GM19455 (cell line): ENCODE results near the gene NUDT3.
"Not testable (repeated sequence)": the region's sequence is repeated elsewhere in the genome, so short reads cannot be mapped to it uniquely, and the experiment has no call there.

Source experiments
- ATAC-seq: cut with Tn5 transposase; IDR thresholded peaks from one replicate; pipeline ENCODE4 v1.9.1; 2021; ENCODE audit not compliant: unreplicated experiment

The NUDT3 gene

DNA sequence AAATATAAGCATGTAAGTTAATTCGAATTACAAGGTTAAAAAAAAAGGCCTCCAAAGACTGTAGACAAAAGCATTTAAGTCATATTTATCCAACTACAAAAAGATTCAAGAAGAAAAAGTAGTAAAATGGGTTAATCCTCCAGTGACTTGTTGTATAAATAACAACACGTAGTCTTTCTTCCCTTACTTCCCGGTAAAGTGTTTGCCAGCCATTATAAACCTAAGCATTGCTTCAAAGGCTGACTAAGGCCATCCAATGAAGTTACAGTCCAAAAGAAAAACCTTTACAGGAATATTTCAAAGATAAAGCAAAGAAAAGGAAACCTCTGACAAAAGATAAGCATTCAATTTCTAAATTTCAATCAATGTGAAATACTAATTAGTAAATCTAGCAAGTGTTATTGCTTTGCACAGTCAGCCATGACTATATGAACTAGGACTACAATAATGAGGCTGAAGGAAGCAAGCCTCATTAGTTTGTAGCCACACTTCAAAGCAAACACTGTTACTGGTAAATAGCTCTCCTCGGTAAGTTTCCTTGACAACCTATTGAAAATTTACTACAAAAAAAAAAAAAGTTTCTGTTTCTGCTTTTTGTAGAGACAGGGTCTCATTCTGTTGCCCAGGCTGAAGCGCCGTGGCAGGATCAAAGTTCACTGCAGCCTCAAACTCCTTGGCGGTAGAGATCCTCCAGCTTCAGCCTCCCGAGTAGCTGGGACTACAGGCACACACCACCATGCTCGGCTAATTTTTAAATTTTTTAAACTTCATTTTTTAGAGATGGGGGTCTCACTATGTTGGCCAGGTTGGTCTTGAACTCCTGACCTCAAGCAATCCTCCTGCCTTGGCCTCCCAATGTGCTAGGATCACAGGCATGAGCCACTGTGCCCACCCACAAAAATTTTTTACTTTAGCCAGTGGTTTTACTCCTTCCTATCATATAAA is 46.0 kb downstream of the NUDT3 start:
- ATAC-seq, result no peak

DNA sequence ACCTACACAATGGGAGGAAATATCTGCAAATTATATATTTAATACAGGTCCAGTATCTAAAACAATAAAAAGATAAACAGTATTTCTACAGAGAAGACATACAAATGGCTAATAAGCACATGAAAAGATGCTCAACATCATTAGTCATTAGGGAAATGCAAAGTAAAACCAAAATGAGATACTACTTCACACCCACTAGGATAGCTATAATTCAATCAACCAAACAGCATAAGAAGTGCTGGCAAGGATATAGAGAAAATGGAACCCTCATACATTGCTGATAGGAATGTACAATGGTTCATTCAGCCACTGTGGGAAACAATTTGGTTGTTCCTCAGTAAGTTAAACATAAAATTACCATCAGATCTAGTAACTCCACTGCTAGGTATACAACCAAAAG is 48.7 kb downstream of the NUDT3 start:
- no peak for ATAC-seq

- ATAC-seq, result no peak
Measured at GRCh38 chr6:34342247-34342646, 50.2 kb downstream of the NUDT3 start.

DNA sequence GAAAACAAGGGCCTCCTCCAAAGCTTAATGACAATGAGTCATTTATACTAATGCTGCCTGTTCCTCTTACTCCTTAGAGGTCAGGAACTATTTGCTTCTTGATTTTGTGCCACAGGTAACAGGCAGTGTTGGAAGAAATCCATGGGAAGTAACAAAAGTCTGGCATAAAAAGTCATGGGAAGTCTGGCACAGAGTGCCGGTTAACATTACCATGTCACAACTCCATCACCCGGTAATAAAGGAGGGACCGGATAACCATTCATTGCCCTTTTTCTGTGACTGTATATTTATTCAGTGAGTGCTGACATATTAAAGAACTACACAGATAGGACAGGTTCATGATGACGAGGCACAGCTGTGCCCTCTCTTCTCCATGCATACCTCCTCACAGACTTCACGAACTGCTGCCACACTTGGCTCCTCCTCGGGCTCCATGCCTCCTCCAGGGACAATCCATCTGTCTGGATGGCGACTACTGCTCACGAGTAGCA is 50.9 kb downstream of the NUDT3 start:
- ATAC-seq, result no peak

DNA sequence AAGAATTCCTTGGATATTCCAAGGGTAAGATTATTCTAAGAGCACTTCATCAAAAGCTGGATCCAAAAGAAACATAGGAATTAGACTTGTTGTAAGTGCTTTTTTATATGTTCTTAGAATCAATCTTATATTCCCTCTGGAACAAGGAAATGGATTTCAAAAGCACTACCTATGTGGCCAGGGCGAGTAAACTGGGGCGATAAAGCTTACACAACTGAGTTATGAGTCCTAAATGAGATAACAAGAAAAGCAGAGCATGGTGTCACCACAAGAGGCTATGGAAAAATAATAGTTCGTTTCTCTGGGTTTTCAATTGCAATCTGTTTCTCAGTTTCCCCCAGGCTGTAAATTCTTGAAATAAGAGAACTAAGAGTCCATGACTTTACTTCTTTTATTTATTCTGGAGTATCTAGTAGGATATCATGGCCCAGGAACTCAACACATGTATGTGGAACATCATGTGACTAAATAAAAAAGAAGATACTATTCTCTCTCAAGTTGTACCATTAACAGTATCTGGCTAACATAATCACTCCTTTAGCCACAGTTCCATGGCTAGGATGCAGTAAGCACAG is 51.5 kb downstream of the NUDT3 start:
- ATAC-seq, result no peak

DNA sequence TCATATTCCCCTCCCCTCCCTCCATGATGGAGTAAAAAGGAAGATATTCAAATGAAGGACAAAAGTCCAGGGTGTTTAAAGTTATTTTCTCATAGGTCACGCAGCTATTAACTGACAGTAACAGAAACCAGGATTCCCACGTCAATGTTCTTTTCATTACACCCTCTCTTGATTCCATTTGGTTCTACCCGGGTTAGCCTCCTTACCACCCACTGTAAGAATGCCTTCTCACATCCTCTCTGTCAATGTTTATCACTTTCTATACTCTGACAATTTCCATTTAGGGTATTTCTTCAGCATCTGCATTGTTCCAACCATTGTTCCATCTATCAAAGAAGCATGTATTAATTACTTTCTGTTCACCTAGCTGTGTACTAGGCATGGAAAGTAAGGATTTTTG is 52.1 kb downstream of the NUDT3 start:
- no peak for ATAC-seq

DNA sequence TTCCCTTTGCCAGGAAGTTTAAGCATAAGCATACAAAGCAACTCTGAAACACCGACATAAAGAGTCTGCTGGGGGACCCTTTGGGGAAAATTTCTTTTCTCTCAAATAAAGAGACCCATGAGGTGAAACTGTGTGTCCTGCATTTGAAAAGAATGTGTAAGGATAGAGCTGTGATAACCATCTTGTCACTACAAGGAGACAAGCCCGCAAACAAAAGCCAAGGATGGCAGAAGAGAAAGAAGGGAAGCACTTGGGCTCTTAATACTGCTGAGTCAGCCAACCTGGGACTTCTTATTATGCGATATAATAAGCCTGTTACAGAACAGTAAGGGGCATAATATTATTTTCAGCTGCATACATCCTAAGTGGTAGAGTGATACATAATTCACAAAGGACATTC is 52.5 kb downstream of the NUDT3 start:
- ATAC-seq, result no peak

GRCh38 chr6:34339432-34339831 is 53.0 kb downstream of the NUDT3 start:
- no peak for ATAC-seq

- ATAC-seq, result no peak
Measured at GRCh38 chr6:34338811-34339210, 53.7 kb downstream of the NUDT3 start.

DNA sequence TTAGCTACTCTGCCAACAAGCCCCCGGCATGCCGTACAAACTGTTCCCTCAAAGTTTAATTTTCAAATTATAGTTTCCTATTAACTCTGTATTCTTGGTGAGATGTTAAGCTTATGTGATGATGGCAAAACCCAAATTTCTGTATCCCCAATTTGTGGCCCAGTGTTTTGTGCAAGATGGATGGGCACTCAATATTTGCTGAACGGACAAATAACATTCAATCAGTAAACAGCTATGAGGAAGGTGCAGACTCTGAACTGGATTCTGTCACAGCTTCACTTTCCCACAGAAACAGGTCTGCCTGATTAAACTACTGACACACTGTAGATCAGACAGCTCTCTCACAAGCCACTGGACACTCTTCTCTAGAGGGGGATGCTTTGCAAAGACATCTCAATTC is 54.1 kb downstream of the NUDT3 start:
- no peak for ATAC-seq

GRCh38 chr6:34334796-34335416 is 57.6 kb downstream of the NUDT3 start:
- no peak for ATAC-seq

DNA sequence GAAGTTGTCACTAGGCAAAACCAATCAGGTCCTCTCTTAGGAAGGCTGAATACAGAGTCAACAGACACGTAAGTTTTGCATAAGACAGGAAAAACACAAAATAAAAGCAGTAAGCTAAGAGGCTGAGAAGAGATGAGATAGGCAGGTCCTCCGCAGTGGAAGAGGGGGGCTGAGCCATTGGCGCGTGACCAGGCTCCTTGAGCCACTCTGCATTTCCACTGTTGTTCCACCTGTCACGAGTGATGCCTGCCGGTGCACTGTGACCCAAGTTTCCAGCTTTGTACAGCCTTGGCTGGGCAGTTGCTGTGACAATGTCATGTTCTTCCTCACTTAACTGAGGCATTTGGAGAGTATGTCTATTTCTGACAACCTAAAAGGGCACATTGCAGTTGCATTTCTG is 58.6 kb downstream of the NUDT3 start:
- no peak for ATAC-seq

- ATAC-seq, result no peak
Measured at GRCh38 chr6:34332251-34333198, 59.9 kb downstream of the NUDT3 start.

- ATAC-seq, result no peak
Measured at GRCh38 chr6:34331371-34332050, 61.0 kb downstream of the NUDT3 start.

DNA sequence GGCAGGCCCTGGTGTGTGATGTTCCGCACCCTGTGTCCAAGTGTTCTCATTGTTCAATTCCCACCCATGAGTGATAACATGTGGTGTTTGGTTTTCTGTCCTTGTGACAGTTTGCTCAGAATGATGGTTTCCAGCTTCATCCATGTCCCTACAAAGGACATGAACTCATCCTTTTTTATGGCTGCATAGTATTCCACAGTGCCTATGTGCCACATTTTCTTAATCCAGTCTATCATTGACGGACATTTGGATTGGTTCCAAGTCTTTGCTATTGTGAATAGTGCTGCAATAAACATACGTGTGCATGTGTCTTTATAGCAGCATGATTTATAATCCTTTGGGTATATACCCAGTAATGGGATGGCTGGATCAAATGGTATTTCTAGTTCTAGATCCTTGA is 62.7 kb downstream of the NUDT3 start:
- ATAC-seq, result not testable (repeated sequence)

- ATAC-seq, result no peak
Measured at GRCh38 chr6:34328969-34329368, 63.5 kb downstream of the NUDT3 start.

GRCh38 chr6:34327313-34328205 is 64.9 kb downstream of the NUDT3 start:
- not testable (repeated sequence) for ATAC-seq

- ATAC-seq, result no peak
Measured at GRCh38 chr6:34325633-34326032, 66.8 kb downstream of the NUDT3 start.

DNA sequence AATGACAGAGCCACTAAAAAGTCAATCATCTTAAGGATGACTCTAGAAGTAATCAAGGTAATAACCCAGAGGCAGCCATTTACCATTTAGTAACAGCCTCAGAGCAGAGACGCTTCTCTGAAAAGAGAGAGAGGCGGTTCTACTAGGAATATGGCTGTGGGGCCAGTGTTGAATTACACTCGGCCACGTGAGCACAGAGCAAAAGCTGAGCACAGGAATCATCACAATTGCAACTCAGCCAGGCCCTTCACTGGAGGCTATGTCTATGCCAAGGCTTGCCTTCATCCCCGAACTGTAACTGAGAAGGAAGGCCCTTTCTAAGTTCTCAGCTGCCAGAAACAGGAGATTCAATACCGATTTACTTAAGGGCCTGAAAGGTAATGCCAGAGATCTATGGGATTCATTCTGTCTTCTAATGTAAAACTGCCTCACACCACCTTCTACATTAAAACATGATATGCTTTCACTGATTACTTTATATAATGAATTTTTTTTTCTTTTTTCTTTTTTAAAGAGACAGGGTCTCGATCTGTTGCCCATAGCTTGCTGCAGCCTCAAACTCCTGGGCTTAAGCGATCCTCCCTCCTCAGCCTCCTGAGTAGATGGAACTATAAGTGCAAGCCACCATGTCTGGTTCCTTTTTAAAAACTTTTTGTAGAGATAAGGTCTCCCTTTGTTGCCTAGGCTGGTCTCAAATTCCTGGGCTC is 67.6 kb downstream of the NUDT3 start:
- no peak for ATAC-seq
